Adrenal gland (tissue), 5 donors: ENCODE data around the gene C12orf57.

Source experiments
- POLR2A ChIP-seq, 2 donors: fragments of 450-650 bp; IDR thresholded peaks; one replicate each; pipeline ENCODE4 v1.6.1; 2017; ENCODE audit warnings: antibody characterized with exemption in 2 of 2, mild to moderate bottlenecking in 2 of 2, moderate library complexity in 1 of 2
- TF ChIP-seq, protein P1 (sequence below), 6 experiments: fragments of 450-650 bp in 4 of 6; fragments of 200-600 bp in 2 of 6; sonication (generic) in 1 of 6; IDR thresholded peaks; 1 replicate in 5 of 6; 2 replicates in 1 of 6; pipeline versions ENCODE4 v1.5.1 to v1.8.0; 2016 to 2021; ENCODE audit warnings: antibody characterized with exemption in 6 of 6, mild to moderate bottlenecking in 2 of 6, moderate library complexity in 1 of 6
- donor health status: DM: no; HTN: no; CAD: no.

DNA sequence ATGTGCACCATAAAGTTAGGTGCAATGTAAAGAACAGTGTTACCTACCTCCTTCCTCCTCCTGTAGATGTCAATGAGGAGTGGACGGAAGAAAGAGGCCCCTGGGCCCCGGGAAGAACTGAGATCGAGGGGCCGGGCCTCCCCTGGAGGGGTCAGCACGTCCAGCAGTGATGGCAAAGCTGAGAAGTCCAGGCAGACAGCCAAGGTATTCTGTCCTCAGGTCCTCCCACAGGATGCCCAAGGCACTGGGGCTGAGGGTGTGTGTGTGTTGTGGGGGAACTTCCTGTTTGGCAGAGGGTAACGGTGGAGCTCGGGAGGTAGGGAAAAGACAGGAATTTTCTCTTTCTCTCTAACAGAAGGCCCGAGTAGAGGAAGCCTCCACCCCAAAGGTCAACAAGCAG is 9.7 kb upstream of the C12orf57 start:
- TF ChIP-seq, protein P1, sequence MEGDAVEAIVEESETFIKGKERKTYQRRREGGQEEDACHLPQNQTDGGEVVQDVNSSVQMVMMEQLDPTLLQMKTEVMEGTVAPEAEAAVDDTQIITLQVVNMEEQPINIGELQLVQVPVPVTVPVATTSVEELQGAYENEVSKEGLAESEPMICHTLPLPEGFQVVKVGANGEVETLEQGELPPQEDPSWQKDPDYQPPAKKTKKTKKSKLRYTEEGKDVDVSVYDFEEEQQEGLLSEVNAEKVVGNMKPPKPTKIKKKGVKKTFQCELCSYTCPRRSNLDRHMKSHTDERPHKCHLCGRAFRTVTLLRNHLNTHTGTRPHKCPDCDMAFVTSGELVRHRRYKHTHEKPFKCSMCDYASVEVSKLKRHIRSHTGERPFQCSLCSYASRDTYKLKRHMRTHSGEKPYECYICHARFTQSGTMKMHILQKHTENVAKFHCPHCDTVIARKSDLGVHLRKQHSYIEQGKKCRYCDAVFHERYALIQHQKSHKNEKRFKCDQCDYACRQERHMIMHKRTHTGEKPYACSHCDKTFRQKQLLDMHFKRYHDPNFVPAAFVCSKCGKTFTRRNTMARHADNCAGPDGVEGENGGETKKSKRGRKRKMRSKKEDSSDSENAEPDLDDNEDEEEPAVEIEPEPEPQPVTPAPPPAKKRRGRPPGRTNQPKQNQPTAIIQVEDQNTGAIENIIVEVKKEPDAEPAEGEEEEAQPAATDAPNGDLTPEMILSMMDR (IDR thresholded peaks at IDR 0.05) = no peak
- TF ChIP-seq POLR2A (IDR thresholded peaks at IDR 0.05) = no peak
